Hepatocyte (in vitro differentiated cells): ENCODE results near the gene TMPRSS4.

ENCODE experiments used
- EZH2 ChIP-seq: fragments of 200-600 bp; sonication (generic); IDR thresholded peaks from 2 replicates; pipeline ENCODE4 v1.6.1; 2016; ENCODE audit warnings: antibody characterized with exemption, mild to moderate bottlenecking, borderline replicate concordance
- TF ChIP-seq, protein P1 (sequence below): fragments of 200-600 bp; sonication (generic); IDR thresholded peaks from 2 replicates; pipeline ENCODE4 v1.5.1; 2016; ENCODE audit warnings: antibody characterized with exemption, mild to moderate bottlenecking; ENCODE audit not compliant: poor library complexity

DNA sequence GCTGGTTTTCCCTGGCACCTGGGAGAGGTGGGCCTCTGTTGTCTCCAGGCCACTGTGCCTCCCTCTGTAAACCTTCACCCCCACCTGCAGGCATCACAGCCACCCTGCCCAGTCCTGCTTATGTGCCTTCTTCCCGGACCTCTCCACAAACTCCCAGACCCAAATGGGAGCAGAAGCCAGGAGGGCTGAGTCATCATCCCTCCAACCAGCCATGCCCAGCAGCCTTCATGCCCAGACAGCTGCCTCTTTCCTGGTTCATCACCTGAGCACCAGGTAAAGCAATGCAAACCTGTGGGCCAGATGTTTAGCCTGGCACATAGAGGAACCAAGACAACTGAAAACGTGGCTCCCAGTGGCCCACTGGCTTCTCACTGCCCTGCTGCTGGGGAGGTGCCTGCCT, 2.1 kb upstream of the TMPRSS4 start:
- TF ChIP-seq, protein P1, sequence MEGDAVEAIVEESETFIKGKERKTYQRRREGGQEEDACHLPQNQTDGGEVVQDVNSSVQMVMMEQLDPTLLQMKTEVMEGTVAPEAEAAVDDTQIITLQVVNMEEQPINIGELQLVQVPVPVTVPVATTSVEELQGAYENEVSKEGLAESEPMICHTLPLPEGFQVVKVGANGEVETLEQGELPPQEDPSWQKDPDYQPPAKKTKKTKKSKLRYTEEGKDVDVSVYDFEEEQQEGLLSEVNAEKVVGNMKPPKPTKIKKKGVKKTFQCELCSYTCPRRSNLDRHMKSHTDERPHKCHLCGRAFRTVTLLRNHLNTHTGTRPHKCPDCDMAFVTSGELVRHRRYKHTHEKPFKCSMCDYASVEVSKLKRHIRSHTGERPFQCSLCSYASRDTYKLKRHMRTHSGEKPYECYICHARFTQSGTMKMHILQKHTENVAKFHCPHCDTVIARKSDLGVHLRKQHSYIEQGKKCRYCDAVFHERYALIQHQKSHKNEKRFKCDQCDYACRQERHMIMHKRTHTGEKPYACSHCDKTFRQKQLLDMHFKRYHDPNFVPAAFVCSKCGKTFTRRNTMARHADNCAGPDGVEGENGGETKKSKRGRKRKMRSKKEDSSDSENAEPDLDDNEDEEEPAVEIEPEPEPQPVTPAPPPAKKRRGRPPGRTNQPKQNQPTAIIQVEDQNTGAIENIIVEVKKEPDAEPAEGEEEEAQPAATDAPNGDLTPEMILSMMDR: no peak
- no peak for TF ChIP-seq EZH2
